Mesothelial cell of epicardium (in vitro differentiated cells): Measurements from ENCODE around the gene GNAO1. TPM values are rescaled to one million over a fixed set of nuclear protein-coding genes. Genes with fewer than 3 reads are reported as not detected.

Source experiments
- DNase-seq, 2 experiments: peaks; one replicate each; pipeline ENCODE4 v3.0.0; 2021; ENCODE audit warnings: low spot score in 2 of 2; ENCODE audit not compliant: unreplicated experiment in 2 of 2
- H3K27ac Mint-ChIP-seq: 2 replicates; pipeline ENCODE4 v1.8.0; 2021; ENCODE audit warnings: mixed read lengths
- H3K27me3 Mint-ChIP-seq: 2 replicates; pipeline ENCODE4 v1.8.0; 2021; ENCODE audit warnings: low read depth, mixed read lengths
- H3K36me3 Mint-ChIP-seq: 2 replicates; pipeline ENCODE4 v1.8.0; 2021; ENCODE audit warnings: mixed read lengths
- H3K4me1 Mint-ChIP-seq: 2 replicates; pipeline ENCODE4 v1.8.0; 2021; ENCODE audit warnings: mixed read lengths
- H3K4me3 Mint-ChIP-seq: 2 replicates; pipeline ENCODE4 v1.8.0; 2021; ENCODE audit warnings: mild to moderate bottlenecking, moderate library complexity, mixed read lengths
- H3K9me3 Mint-ChIP-seq: 2 replicates; pipeline ENCODE4 v1.8.0; 2021; ENCODE audit warnings: mixed read lengths
- CTCF ChIP-seq: fragments of 200-600 bp; sonication (generic); IDR thresholded peaks from one replicate; pipeline ENCODE4 v1.5.0; 2021; ENCODE audit warnings: antibody characterized with exemption; ENCODE audit not compliant: unreplicated experiment
- total RNA-seq: library from RNA; stranded (reverse); gene quantifications from 3 replicates; pipeline ENCODE4 v1.2.1, GENCODE V29; 2021

The GNAO1 gene
- total RNA-seq, 1 donor from 2014 or later = 3.3 TPM

DNA sequence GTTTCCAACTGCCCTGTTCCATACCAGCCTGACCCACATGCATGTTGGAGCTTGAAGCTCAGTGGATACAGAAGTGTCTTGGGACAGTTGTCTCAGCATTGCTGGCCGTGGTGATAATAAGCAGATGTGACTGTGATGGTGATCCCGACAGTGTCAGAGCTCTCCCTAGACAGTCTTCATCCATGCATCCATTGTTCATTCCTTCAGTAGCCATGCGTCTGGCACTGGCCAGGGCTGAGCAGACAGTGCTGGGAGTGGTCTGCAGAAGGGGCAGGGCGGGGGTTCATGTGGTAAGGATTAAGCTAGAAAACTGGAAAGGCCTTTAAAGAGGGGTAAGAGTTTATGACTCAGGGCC is 68.1 kb downstream of the GNAO1 start:
- no peak for DNase-seq
- H3K4me1 Mint-ChIP-seq = peaks cover 16% of the 10 kb centered on the region
- H3K27ac Mint-ChIP-seq = no peak overlapping the region
- no peak overlapping the region for H3K4me3 Mint-ChIP-seq
- TF ChIP-seq CTCF = no peak
- H3K36me3 Mint-ChIP-seq = no peaks in the 10 kb centered on the region
- peaks cover 3% of the 10 kb centered on the region for H3K27me3 Mint-ChIP-seq
- H3K9me3 Mint-ChIP-seq = no peaks in the 10 kb centered on the region

DNA sequence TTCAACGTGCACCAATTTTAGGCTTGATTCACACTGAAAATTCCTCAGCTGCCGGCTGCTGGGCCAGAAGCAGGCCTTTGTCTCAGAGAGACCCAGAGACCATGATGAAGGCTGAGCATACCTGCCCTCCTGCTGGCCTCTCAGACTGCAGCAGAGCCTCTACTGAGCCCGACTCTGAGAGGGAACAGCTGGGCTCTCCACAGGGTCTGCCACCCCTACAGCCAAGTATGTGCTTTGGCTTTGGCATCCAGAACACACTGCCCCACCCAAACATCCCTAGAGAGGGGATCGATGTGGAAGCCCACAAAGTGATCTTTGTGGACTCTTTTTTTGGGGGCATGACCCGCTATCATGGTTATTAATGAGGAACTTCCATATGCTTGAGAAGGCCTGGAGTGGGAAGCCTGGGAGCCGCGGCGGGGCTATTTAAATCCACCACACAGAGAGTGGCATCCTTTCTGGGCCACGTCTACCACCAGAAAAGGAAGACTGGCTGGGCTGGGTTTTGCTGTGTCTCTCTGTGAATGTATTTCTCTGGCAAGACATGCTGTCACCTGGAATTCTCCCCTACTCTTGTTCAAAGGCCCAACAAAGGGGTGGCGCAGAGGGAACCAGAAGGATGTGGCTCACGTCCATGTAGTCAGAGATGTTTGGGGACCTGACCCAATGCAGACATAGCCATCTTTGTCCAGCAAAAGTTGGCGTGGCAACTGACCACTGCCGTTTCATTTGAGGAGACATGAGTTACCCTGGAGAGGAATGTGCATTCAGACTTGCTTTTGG is 69.3 kb downstream of the GNAO1 start:
- no peak for TF ChIP-seq CTCF
- no peaks in the 10 kb centered on the region for H3K9me3 Mint-ChIP-seq
- peaks cover 3% of the 10 kb centered on the region for H3K27me3 Mint-ChIP-seq
- no peak overlapping the region for H3K4me3 Mint-ChIP-seq
- no peak overlapping the region for H3K27ac Mint-ChIP-seq
- no peak for DNase-seq
- peaks cover 16% of the 10 kb centered on the region for H3K4me1 Mint-ChIP-seq
- H3K36me3 Mint-ChIP-seq = no peaks in the 10 kb centered on the region

- H3K36me3 Mint-ChIP-seq = no peaks in the 10 kb centered on the region
- peaks cover 16% of the 10 kb centered on the region for H3K4me1 Mint-ChIP-seq
- no peaks in the 10 kb centered on the region for H3K9me3 Mint-ChIP-seq
- peaks cover 3% of the 10 kb centered on the region for H3K27me3 Mint-ChIP-seq
- H3K27ac Mint-ChIP-seq = no peak overlapping the region
- TF ChIP-seq CTCF = no peak
- H3K4me3 Mint-ChIP-seq = no peak overlapping the region
- no peak for DNase-seq
Observed at GRCh38 chr16:56261656-56262055, 70.4 kb downstream of the GNAO1 start.

DNA sequence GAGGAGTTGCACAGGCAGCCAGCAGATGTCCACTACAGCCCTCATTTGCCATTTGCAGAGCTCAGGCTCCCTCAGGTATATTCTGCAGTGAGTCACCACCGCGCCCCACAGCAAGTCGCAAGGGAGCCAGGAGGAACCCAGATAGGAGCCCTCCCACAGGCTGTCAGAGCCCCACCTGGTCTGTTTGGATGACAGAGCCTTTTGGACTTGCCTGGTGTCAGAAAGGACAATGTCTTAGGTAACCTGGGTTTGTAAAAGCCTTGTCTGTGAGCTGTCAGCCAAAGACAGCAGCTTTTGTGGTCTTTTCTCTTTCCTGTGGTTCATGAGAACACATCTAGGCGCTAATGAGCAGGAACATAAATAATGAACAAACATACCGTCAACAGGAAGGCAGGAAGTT is 70.9 kb downstream of the GNAO1 start:
- DNase-seq = no peak
- no peaks in the 10 kb centered on the region for H3K36me3 Mint-ChIP-seq

GRCh38 chr16:56262551-56263245 is 71.4 kb downstream of the GNAO1 start:
- no peaks in the 10 kb centered on the region for H3K9me3 Mint-ChIP-seq
- no peak for TF ChIP-seq CTCF
- peaks cover 14% of the 10 kb centered on the region for H3K4me1 Mint-ChIP-seq
- no peaks in the 10 kb centered on the region for H3K36me3 Mint-ChIP-seq
- no peak overlapping the region for H3K4me3 Mint-ChIP-seq
- no peak overlapping the region for H3K27ac Mint-ChIP-seq
- H3K27me3 Mint-ChIP-seq = peaks cover 3% of the 10 kb centered on the region
- DNase-seq = no peak

More for the DNA sequence above, 70.9 kb downstream of the GNAO1 start:
- H3K9me3 Mint-ChIP-seq = no peaks in the 10 kb centered on the region
- TF ChIP-seq CTCF = no peak
- no peak overlapping the region for H3K4me3 Mint-ChIP-seq
- H3K27me3 Mint-ChIP-seq = peaks cover 3% of the 10 kb centered on the region
- H3K4me1 Mint-ChIP-seq = peaks cover 16% of the 10 kb centered on the region
- no peak overlapping the region for H3K27ac Mint-ChIP-seq
